A549 (cell line): Measurements from ENCODE around the gene ZNF791.

Source experiments
- CBX8 ChIP-seq: fragments of 200-600 bp; sonication (generic); IDR thresholded peaks from 2 replicates; pipeline ENCODE4 v1.6.1; 2016
- CHD2 ChIP-seq: fragments of 150-350 bp; IDR thresholded peaks from 2 replicates; pipeline ENCODE4 v1.6.1; 2014; ENCODE audit warnings: low read length; ENCODE audit not compliant: partially characterized antibody
- FOSL2 ChIP-seq, 2 experiments: fragments of 450-650 bp in 1 of 2; fragments of >200 bp in 1 of 2; sonication (Bioruptor Twin) in 1 of 2; formaldehyde crosslinking; IDR thresholded peaks; 2 replicates each; pipeline versions ENCODE4 v1.5.0 to v1.6.1; 2016 to 2020; ENCODE audit warnings: mild to moderate bottlenecking in 1 of 2, moderate library complexity in 1 of 2
- MAX ChIP-seq: IDR thresholded peaks from 2 replicates; pipeline ENCODE4 v1.6.1; 2012
- MYC ChIP-seq: IDR thresholded peaks from 2 replicates; pipeline ENCODE4 v1.6.1; 2012; ENCODE audit warnings: mild to moderate bottlenecking, inconsistent platforms, low read length, improper control_type of control experiment, borderline replicate concordance
- POLR2A ChIP-seq: IDR thresholded peaks from 2 replicates; pipeline ENCODE4 v1.6.1; 2012; ENCODE audit warnings: mild to moderate bottlenecking, low read length
- RAD21 ChIP-seq, 2 experiments: fragments of >200 bp in 1 of 2; sonication (Bioruptor Twin) in 1 of 2; formaldehyde crosslinking in 1 of 2; IDR thresholded peaks in 1 of 2; conservative IDR thresholded peaks in 1 of 2; 2 replicates in 1 of 2; 3 replicates in 1 of 2; pipeline ENCODE4 v1.6.1; 2012 to 2018; ENCODE audit warnings: inconsistent platforms in 1 of 2
- REST ChIP-seq: fragments of 200-600 bp; sonication (generic); IDR thresholded peaks from 2 replicates; pipeline ENCODE4 v1.6.1; 2016; ENCODE audit warnings: antibody characterized with exemption, mild to moderate bottlenecking, moderate library complexity
- RFX5 ChIP-seq: fragments of 450-650 bp; IDR thresholded peaks from 2 replicates; pipeline ENCODE4 v1.7.1; 2014; ENCODE audit warnings: antibody characterized with exemption, mild to moderate bottlenecking, moderate library complexity
- TF ChIP-seq, protein P1 (sequence below): fragments of >200 bp; sonication (Bioruptor Twin); formaldehyde crosslinking; IDR thresholded peaks from 3 replicates; pipeline ENCODE4 v1.5.1; 2016
- TF ChIP-seq, protein P2 (sequence below): fragments of 150-350 bp; IDR thresholded peaks from 2 replicates; pipeline ENCODE4 v1.6.1; 2014; ENCODE audit warnings: low read depth, mild to moderate bottlenecking, low read length

GRCh38 chr19:12665281-12665573 lies 54.5 kb downstream of the ZNF791 start:
- TF ChIP-seq MYC (no peak), RAD21 (conservative IDR thresholded peaks at IDR 0.05 in 1 of 2, IDR thresholded peaks at IDR 0.05 in 1 of 2) (no peak), RFX5 (no peak), MAX (no peak), POLR2A (no peak), CHD2 (no peak), FOSL2 (IDR thresholded peaks at IDR 0.05) (no peak), FOSL2 (CRISPR knock-in tag; IDR thresholded peaks at IDR 0.05) (no peak), REST (no peak), CBX8 (no peak)
- TF ChIP-seq, protein P1, sequence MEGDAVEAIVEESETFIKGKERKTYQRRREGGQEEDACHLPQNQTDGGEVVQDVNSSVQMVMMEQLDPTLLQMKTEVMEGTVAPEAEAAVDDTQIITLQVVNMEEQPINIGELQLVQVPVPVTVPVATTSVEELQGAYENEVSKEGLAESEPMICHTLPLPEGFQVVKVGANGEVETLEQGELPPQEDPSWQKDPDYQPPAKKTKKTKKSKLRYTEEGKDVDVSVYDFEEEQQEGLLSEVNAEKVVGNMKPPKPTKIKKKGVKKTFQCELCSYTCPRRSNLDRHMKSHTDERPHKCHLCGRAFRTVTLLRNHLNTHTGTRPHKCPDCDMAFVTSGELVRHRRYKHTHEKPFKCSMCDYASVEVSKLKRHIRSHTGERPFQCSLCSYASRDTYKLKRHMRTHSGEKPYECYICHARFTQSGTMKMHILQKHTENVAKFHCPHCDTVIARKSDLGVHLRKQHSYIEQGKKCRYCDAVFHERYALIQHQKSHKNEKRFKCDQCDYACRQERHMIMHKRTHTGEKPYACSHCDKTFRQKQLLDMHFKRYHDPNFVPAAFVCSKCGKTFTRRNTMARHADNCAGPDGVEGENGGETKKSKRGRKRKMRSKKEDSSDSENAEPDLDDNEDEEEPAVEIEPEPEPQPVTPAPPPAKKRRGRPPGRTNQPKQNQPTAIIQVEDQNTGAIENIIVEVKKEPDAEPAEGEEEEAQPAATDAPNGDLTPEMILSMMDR = no peak
- TF ChIP-seq, protein P2, sequence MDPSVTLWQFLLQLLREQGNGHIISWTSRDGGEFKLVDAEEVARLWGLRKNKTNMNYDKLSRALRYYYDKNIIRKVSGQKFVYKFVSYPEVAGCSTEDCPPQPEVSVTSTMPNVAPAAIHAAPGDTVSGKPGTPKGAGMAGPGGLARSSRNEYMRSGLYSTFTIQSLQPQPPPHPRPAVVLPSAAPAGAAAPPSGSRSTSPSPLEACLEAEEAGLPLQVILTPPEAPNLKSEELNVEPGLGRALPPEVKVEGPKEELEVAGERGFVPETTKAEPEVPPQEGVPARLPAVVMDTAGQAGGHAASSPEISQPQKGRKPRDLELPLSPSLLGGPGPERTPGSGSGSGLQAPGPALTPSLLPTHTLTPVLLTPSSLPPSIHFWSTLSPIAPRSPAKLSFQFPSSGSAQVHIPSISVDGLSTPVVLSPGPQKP = no peak
